SK-N-DZ (cell line): ENCODE measurements around the gene PMIS2.

Experiments used
- DNase-seq: peaks from one replicate; pipeline ENCODE4 v3.0.0-alpha.2; 2015; ENCODE audit warnings: low spot score

The PMIS2 gene

DNA sequence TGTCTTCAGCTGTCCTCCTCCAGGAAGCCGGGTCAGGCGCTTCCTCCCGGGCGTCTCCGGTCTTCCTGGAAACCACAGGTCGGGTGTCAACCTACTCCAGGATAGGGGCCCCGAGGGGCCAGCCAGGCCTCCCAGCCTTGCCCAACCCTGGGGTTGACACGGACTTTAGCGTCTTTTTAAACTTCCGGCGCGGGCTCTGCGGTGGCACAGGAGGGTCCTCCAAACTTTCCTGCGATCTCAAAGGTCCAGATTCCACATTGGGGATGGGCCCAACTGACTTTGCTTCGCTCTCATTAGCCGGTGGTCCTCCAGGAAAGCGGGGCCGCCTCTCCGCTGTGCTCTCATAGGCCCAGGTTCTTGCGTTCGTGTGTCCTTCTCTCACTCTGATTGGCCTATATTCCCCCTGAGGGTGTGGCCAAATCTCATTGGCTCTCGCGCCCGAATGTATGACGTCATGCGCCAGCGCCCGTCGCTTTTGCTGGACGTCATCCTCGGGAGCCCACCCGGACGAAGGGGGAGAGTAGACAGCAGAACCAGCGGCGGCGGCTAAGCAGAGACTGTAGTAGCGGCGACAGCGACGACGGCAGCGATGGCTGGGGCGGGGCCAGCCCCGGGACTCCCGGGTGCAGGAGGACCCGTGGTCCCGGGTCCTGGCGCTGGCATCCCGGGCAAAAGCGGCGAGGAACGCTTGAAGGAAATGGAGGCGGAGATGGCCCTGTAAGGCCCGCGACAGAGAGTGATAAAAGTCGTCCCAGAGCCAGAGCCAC lies 42.8 kb downstream of the PMIS2 start, which contains the start of gene RBM42:
Gene RBM42 (plus strand): TSS at position 472 of the 767 bp plus-strand sequence. CDS start 118 bp downstream, at position 590.
- DNase-seq, result peak; percentile 98

DNA sequence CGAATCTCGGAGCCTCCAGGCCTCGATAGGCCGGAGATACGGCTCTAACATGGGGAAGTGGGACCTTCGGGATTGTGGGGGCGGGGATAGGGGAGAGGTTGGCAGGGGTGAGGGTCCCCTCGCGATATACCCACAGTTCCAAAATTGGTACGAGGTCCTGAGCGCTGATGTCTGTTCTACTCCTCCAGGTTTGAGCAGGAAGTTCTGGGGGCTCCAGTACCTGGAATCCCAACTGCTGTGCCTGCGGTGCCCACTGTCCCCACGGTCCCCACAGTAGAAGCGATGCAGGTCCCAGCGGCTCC lies 43.3 kb downstream of the PMIS2 start:
- no peak for DNase-seq

DNA sequence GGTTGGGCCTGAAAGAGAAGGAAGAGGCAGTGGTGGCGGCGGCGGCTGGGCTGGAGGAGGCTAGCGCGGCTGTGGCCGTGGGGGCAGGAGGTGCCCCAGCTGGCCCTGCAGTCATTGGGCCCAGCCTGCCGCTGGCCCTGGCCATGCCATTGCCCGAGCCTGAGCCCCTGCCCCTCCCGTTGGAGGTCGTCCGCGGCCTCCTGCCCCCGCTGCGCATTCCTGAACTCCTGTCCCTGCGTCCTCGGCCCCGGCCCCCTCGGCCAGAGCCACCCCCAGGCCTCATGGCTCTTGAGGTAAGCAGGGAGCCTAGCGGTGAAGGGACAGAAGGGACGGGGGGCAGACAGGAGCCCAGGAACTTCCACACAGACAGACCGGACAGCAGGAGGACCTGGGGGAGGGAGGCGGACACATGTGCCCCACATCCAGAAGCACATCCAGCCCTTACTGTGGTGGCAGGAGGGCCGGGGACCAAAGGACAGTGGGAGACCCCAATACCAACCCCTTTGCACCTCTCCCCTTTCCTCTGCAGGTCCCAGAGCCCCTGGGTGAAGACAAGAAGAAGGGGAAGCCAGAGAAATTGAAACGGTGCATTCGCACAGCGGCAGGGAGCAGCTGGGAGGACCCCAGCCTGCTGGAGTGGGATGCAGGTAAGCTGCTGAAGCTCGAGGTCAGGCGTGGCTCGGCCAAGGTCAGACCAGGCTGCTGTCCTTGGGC lies 47.9 kb downstream of the PMIS2 start:
- no peak for DNase-seq

GRCh38 chr19:35636651-35637050 lies 50.7 kb downstream of the PMIS2 start:
- DNase-seq, result no peak
